Measurements from ENCODE around the gene UGT1A5. TPM values are rescaled to one million over a fixed set of nuclear protein-coding genes. Genes with fewer than 3 reads are reported as not detected.

UGT1A5 gene
- total RNA-seq, 1 experiment from 2014 or later = not detected

DNA sequence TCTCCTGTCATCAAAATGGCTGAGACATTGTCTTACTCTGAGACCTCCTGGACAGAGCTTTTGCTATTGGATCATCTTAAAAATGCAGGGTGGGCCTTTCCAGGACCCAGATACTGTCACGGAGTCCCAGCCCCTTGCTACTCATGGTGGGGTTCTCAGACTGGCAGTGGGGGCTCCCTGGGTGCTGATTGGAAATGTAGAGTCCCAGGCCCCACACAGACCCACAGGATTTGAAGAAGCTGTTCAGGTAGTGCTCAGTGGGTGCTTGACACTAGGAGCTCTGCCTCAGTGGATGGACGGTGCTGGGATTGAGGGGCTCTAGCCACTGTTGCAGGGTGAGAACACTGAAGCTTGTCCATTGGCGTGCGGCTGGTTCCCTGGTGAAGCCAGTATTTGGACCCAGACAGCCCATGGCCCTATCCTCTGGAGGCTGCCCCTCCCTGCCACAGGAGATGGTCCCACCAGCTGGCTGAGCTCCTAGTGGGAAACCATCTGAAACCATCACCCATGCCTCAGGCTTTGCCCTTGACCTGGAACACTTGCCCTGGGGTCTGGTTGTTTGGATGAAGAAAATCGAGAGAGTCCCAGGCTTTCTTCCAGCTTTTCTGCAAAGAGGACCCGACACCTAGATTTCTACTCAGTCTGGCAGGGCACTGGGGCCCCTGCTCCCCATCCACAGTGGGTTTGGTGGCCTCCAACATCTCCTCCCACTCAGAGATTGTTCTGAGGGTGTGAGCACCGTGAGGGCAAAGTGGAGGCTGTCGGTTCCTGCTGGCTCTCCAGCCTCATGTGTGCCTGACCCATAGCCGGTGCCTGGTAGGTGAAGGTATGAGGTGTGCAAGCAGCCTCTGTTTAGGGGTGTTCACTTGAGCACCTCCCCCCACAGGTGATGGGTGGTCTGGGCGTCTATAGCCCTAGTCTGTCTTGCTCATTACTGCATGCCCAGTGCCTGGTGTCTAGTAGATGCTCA lies 95.5 kb downstream of the UGT1A5 start:
- BruUV-seq (replicated peaks) = no TSS peak
- intact Hi-C loops (cut with micrococcal nuclease) = no loop called here
- ATAC-seq = no peak
- TF ChIP-seq, protein P1, sequence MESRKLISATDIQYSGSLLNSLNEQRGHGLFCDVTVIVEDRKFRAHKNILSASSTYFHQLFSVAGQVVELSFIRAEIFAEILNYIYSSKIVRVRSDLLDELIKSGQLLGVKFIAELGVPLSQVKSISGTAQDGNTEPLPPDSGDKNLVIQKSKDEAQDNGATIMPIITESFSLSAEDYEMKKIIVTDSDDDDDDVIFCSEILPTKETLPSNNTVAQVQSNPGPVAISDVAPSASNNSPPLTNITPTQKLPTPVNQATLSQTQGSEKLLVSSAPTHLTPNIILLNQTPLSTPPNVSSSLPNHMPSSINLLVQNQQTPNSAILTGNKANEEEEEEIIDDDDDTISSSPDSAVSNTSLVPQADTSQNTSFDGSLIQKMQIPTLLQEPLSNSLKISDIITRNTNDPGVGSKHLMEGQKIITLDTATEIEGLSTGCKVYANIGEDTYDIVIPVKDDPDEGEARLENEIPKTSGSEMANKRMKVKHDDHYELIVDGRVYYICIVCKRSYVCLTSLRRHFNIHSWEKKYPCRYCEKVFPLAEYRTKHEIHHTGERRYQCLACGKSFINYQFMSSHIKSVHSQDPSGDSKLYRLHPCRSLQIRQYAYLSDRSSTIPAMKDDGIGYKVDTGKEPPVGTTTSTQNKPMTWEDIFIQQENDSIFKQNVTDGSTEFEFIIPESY (IDR thresholded peaks at IDR 0.05; ENCODE audit: extremely low read depth, insufficient replicate concordance, low read length) = no peak
- TF ChIP-seq, protein P2, sequence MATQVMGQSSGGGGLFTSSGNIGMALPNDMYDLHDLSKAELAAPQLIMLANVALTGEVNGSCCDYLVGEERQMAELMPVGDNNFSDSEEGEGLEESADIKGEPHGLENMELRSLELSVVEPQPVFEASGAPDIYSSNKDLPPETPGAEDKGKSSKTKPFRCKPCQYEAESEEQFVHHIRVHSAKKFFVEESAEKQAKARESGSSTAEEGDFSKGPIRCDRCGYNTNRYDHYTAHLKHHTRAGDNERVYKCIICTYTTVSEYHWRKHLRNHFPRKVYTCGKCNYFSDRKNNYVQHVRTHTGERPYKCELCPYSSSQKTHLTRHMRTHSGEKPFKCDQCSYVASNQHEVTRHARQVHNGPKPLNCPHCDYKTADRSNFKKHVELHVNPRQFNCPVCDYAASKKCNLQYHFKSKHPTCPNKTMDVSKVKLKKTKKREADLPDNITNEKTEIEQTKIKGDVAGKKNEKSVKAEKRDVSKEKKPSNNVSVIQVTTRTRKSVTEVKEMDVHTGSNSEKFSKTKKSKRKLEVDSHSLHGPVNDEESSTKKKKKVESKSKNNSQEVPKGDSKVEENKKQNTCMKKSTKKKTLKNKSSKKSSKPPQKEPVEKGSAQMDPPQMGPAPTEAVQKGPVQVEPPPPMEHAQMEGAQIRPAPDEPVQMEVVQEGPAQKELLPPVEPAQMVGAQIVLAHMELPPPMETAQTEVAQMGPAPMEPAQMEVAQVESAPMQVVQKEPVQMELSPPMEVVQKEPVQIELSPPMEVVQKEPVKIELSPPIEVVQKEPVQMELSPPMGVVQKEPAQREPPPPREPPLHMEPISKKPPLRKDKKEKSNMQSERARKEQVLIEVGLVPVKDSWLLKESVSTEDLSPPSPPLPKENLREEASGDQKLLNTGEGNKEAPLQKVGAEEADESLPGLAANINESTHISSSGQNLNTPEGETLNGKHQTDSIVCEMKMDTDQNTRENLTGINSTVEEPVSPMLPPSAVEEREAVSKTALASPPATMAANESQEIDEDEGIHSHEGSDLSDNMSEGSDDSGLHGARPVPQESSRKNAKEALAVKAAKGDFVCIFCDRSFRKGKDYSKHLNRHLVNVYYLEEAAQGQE (IDR thresholded peaks at IDR 0.05; ENCODE audit: low read depth) = no peak
- TF ChIP-seq EZH2 (IDR thresholded peaks at IDR 0.05) (no peak), RAD21 (IDR thresholded peaks at IDR 0.05; ENCODE audit: low read depth) (no peak), EGR1 (IDR thresholded peaks at IDR 0.05; ENCODE audit: low read depth) (no peak), ZFX (IDR thresholded peaks at IDR 0.05) (no peak), YY1 (IDR thresholded peaks at IDR 0.05; ENCODE audit: extremely low read depth, insufficient replicate concordance, low read depth, low read length) (no peak), EZH2phosphoT487 (IDR thresholded peaks at IDR 0.05; ENCODE audit: borderline replicate concordance) (no peak), POLR2AphosphoS5 (IDR thresholded peaks at IDR 0.05; ENCODE audit: low read depth, low read length) (no peak), CEBPB (IDR thresholded peaks at IDR 0.05; ENCODE audit: low read depth) (no peak), ZNF274 (IDR thresholded peaks at IDR 0.05; ENCODE audit: low read depth, low read length) (no peak), CBX3 (IDR thresholded peaks at IDR 0.05; ENCODE audit: low read depth) (no peak), FOSL1 (IDR thresholded peaks at IDR 0.05; ENCODE audit: low read depth) (no peak), SRF (IDR thresholded peaks at IDR 0.05; ENCODE audit: low read depth) (no peak), ELF1 (IDR thresholded peaks at IDR 0.05; ENCODE audit: borderline replicate concordance, low read depth) (no peak), SP1 (IDR thresholded peaks at IDR 0.05; ENCODE audit: low read depth) (no peak)
- TF ChIP-seq, protein P3, sequence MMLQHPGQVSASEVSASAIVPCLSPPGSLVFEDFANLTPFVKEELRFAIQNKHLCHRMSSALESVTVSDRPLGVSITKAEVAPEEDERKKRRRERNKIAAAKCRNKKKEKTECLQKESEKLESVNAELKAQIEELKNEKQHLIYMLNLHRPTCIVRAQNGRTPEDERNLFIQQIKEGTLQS (IDR thresholded peaks at IDR 0.05) = no peak
- TF ChIP-seq, protein P4, sequence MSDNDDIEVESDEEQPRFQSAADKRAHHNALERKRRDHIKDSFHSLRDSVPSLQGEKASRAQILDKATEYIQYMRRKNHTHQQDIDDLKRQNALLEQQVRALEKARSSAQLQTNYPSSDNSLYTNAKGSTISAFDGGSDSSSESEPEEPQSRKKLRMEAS (IDR thresholded peaks at IDR 0.05) = no peak
- TF ChIP-seq, protein P5, sequence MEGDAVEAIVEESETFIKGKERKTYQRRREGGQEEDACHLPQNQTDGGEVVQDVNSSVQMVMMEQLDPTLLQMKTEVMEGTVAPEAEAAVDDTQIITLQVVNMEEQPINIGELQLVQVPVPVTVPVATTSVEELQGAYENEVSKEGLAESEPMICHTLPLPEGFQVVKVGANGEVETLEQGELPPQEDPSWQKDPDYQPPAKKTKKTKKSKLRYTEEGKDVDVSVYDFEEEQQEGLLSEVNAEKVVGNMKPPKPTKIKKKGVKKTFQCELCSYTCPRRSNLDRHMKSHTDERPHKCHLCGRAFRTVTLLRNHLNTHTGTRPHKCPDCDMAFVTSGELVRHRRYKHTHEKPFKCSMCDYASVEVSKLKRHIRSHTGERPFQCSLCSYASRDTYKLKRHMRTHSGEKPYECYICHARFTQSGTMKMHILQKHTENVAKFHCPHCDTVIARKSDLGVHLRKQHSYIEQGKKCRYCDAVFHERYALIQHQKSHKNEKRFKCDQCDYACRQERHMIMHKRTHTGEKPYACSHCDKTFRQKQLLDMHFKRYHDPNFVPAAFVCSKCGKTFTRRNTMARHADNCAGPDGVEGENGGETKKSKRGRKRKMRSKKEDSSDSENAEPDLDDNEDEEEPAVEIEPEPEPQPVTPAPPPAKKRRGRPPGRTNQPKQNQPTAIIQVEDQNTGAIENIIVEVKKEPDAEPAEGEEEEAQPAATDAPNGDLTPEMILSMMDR (IDR thresholded peaks at IDR 0.05 in 2 of 3, conservative IDR thresholded peaks at IDR 0.05 in 1 of 3; ENCODE audit: borderline replicate concordance in 1 of 3, insufficient read depth in 1 of 3, low read depth in 2 of 3, low read length in 2 of 3) = no peak

More for the DNA sequence above, 95.5 kb downstream of the UGT1A5 start:
- H3K9me3 ChIP-seq (ENCODE audit: control insufficient read depth in 1 of 2, insufficient read depth in 1 of 2, low read depth in 1 of 2, low read length in 2 of 2) = no peaks in the 10 kb centered on the region
- no peak overlapping the region for H2AFZ ChIP-seq (ENCODE audit: low read depth, low read length, poor library complexity, severe bottlenecking)
- ChIA-PET POLR2A (no interaction called here), RAD21 (ENCODE audit: low non-redundant PET in 1 of 2, low total read pairs in 2 of 2, uncharacterized antibody in 2 of 2, unreplicated experiment in 2 of 2) (no interaction called here), CTCF (no interaction called here)
- H3K27ac ChIP-seq (ENCODE audit: low read depth, low read length) = no peak overlapping the region
- no peak overlapping the region for H3K9ac ChIP-seq (ENCODE audit: low read length)
- no peaks in the 10 kb centered on the region for H3K9me2 ChIP-seq (ENCODE audit: insufficient read depth)
- no peak for DNase-seq (ENCODE audit: low read depth, low spot score)
- no peaks in the 10 kb centered on the region for H4K20me1 ChIP-seq (ENCODE audit: insufficient read depth)
- H3K36me3 ChIP-seq (ENCODE audit: control insufficient read depth in 1 of 2, insufficient read depth in 2 of 2, low read length in 2 of 2) = no peaks in the 10 kb centered on the region
- no peaks in the 10 kb centered on the region; the same call in 1 of the 2 replicates for H3K27me3 ChIP-seq (ENCODE audit: insufficient read depth, low read length)
- no peak overlapping the region for H3K4me3 ChIP-seq (replicated peaks in 1 of 2; ENCODE audit: low read depth in 1 of 2, low read length in 2 of 2)
- H3K79me2 ChIP-seq (ENCODE audit: insufficient read depth, low read length) = no peaks in the 10 kb centered on the region
- no peak overlapping the region for H3K4me2 ChIP-seq (ENCODE audit: low read length)
- no peaks in the 10 kb centered on the region for H3K4me1 ChIP-seq (ENCODE audit: control insufficient read depth in 1 of 2, insufficient read depth in 2 of 2, low read length in 2 of 2)

Measured in HCT116 (cell line).